A673 (cell line): ENCODE results near the gene POLR1G. TPM values are rescaled to one million over a fixed set of nuclear protein-coding genes. Genes with fewer than 3 reads are reported as not detected.
"Not testable (repeated sequence)": the region's sequence is repeated elsewhere in the genome, so short reads cannot be mapped to it uniquely, and the experiment has no call there.

Source experiments
- BruUV-seq: library from RNA; stranded (reverse); fragments of 400-500 nt; replicated peaks from 2 replicates; lab custom pipeline; 2021; lab: Mats Ljungman, UMichigan
- CTCF ChIA-PET: fragments of 300-600 bp; sonication (Branson Sonifier 250); formaldehyde crosslinking; loops from one replicate; lab custom pipeline; 2022; ENCODE audit warnings: antibody characterized with exemption; lab: Charles Lee
- POLR2A ChIA-PET: fragments of 300-600 bp; sonication (Branson Sonifier 250); formaldehyde crosslinking; loops from one replicate; lab custom pipeline; 2022; ENCODE audit warnings: antibody characterized with exemption; ENCODE audit not compliant: low non-redundant PET; lab: Charles Lee
- DNase-seq: peaks from one replicate; pipeline ENCODE4 v3.0.0-alpha.2; 2015; ENCODE audit warnings: low spot score
- H3K27ac ChIP-seq: fragments of 200-600 bp; sonication (generic); 2 replicates; pipeline ENCODE4 v1.5.1; 2016; ENCODE audit warnings: mixed run types, low read depth, mild to moderate bottlenecking, mixed read lengths, antibody characterized with exemption, low read length; ENCODE audit not compliant: poor library complexity, severe bottlenecking
- H3K27me3 ChIP-seq: fragments of 200-600 bp; sonication (generic); replicated peaks from 2 replicates; pipeline ENCODE4 v1.6.1; 2017; ENCODE audit warnings: mixed run types, low read depth, mild to moderate bottlenecking, mixed read lengths, antibody characterized with exemption, low read length; ENCODE audit not compliant: insufficient read depth, poor library complexity
- H3K36me3 ChIP-seq: fragments of 200-600 bp; sonication (generic); 2 replicates; pipeline ENCODE4 v1.6.1; 2016; ENCODE audit warnings: mixed run types, mild to moderate bottlenecking, mixed read lengths, antibody characterized with exemption, low read length; ENCODE audit not compliant: insufficient read depth, poor library complexity, severe bottlenecking
- H3K4me1 ChIP-seq: fragments of 200-600 bp; sonication (generic); 2 replicates; pipeline ENCODE4 v1.6.1; 2017; ENCODE audit warnings: mixed run types, mild to moderate bottlenecking, mixed read lengths, antibody characterized with exemption, low read length; ENCODE audit not compliant: insufficient read depth, poor library complexity, severe bottlenecking
- H3K4me3 ChIP-seq: fragments of 200-600 bp; sonication (generic); 2 replicates; pipeline ENCODE4 v1.5.1; 2016; ENCODE audit warnings: low read depth, mixed run types, mild to moderate bottlenecking, mixed read lengths, low read length; ENCODE audit not compliant: poor library complexity, severe bottlenecking
- H3K9me3 ChIP-seq: fragments of 200-600 bp; sonication (generic); 2 replicates; pipeline ENCODE4 v1.6.1; 2016; ENCODE audit warnings: mixed run types, low read depth, mild to moderate bottlenecking, mixed read lengths, antibody characterized with exemption, low read length; ENCODE audit not compliant: poor library complexity, severe bottlenecking
- EZH2 ChIP-seq: fragments of 200-600 bp; sonication (generic); IDR thresholded peaks from 2 replicates; pipeline ENCODE4 v1.6.1; 2017; ENCODE audit warnings: borderline replicate concordance, low read depth, mild to moderate bottlenecking, mixed read lengths, antibody characterized with exemption, low read length; ENCODE audit not compliant: poor library complexity, severe bottlenecking
- intact Hi-C: fragments of 100-400 bp; cut with micrococcal nuclease; formaldehyde crosslinking; loops from one replicate; pipeline ENCODE4 v1.10.0; 2022; ENCODE audit not compliant: unreplicated experiment
- total RNA-seq: library from RNA; stranded (reverse); gene quantifications from 2 replicates; pipeline ENCODE4 v1.2.3, GENCODE V29; 2021
- TF ChIP-seq, protein P1 (sequence below): fragments of 300-800, 200-600 bp; sonication (generic); conservative IDR thresholded peaks from 2 replicates; pipeline ENCODE4 v1.5.1; 2017; ENCODE audit warnings: low read depth, mild to moderate bottlenecking, antibody characterized with exemption, low read length, moderate library complexity, mixed read lengths

The POLR1G gene
- total RNA-seq, 1 experiment from 2014 or later: 30.1 TPM

DNA sequence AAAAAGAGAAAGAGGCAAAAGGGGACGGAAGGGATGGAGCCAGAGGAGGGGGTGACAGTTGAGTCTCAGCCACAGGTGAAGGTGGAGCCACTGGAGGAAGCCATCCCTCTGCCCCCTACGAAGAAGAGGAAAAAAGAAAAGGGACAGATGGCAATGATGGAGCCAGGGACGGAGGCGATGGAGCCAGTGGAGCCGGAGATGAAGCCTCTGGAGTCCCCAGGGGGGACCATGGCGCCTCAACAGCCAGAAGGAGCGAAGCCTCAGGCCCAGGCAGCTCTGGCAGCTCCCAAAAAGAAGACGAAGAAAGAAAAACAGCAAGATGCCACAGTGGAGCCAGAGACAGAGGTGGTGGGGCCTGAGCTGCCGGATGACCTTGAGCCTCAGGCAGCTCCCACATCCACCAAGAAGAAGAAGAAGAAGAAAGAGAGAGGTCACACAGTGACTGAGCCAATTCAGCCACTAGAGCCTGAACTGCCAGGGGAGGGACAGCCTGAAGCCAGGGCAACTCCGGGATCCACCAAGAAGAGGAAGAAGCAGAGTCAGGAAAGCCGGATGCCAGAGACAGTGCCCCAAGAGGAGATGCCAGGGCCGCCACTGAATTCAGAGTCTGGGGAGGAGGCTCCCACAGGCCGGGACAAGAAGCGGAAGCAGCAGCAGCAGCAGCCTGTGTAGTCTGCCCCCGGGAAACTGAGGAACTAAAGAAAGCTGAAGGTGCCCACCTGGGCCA, 2.5 kb downstream of the POLR1G start:
- H3K27ac ChIP-seq: no peak overlapping the region
- peaks cover 16% of the 10 kb centered on the region for H3K36me3 ChIP-seq
- POLR2A ChIA-PET: no interaction called here
- no peak for DNase-seq
- no peaks in the 10 kb centered on the region for H3K9me3 ChIP-seq
- H3K27me3 ChIP-seq: no peaks in the 10 kb centered on the region
- TF ChIP-seq, protein P1, sequence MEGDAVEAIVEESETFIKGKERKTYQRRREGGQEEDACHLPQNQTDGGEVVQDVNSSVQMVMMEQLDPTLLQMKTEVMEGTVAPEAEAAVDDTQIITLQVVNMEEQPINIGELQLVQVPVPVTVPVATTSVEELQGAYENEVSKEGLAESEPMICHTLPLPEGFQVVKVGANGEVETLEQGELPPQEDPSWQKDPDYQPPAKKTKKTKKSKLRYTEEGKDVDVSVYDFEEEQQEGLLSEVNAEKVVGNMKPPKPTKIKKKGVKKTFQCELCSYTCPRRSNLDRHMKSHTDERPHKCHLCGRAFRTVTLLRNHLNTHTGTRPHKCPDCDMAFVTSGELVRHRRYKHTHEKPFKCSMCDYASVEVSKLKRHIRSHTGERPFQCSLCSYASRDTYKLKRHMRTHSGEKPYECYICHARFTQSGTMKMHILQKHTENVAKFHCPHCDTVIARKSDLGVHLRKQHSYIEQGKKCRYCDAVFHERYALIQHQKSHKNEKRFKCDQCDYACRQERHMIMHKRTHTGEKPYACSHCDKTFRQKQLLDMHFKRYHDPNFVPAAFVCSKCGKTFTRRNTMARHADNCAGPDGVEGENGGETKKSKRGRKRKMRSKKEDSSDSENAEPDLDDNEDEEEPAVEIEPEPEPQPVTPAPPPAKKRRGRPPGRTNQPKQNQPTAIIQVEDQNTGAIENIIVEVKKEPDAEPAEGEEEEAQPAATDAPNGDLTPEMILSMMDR: no peak
- no peak for TF ChIP-seq EZH2
- H3K4me1 ChIP-seq: peaks cover 2% of the 10 kb centered on the region
- intact Hi-C loops: no loop called here
- CTCF ChIA-PET: no interaction called here
- BruUV-seq: TSS peak; percentile 63
- H3K4me3 ChIP-seq: no peak overlapping the region

DNA sequence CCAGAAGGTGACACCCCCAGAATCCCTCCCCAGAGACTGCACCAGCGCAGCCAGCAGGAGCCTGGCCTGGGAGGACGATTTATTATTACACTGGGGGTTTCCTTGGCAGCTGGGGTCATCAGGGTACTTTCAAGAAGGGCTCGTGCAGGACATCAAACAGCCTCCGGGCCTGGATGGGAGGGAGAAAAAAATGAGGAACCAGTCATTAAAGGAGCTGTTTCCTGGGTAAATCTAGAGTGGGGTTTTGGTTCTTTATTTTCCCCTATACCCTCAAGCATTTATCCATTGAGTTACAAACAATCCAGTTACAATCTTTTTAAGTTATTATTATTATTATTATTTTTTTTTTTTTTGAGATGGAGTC, 3.1 kb downstream of the POLR1G start:
- H3K4me3 ChIP-seq: no peak overlapping the region
- H3K27ac ChIP-seq: no peak overlapping the region
- H3K27me3 ChIP-seq: no peaks in the 10 kb centered on the region
- H3K4me1 ChIP-seq: no peaks in the 10 kb centered on the region
- no peaks in the 10 kb centered on the region for H3K9me3 ChIP-seq
- no TSS peak for BruUV-seq
- DNase-seq: no peak
- TF ChIP-seq, protein P1: no peak
- TF ChIP-seq EZH2: no peak
- ChIA-PET POLR2A (no interaction called here), CTCF (interaction anchor here (0.6 kb wide), 1 partner anchor 235 kb away, joined by 10 read pairs; no protein-coding TSS in a partner anchor)
- intact Hi-C loops: no loop called here
- H3K36me3 ChIP-seq: peaks cover 21% of the 10 kb centered on the region

DNA sequence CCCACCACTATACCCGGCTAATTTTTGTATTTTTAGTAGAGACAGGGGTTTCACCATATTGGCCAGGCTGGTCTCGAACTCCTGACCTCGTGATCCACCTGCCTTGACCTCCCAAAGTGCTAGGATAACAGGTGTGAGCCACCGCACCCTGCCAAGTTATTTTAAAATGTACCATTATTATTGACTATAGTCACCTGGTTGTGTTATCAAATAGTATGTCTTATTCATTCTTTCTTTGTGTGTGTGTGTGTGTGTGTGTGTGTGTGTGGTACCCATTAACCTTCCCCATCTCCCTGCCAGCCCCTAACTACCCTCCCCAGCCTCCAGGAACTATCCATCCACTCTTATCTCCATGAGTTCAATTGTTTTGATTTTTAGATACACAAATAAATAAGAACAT, 3.9 kb downstream of the POLR1G start:
- DNase-seq, H3K4me3 ChIP-seq, H3K9me3 ChIP-seq, BruUV-seq, H3K27me3 ChIP-seq, H3K4me1 ChIP-seq, intact Hi-C loops, H3K27ac ChIP-seq, CTCF ChIA-PET: not testable (repeated sequence)
- peaks cover 24% of the 10 kb centered on the region for H3K36me3 ChIP-seq
- POLR2A ChIA-PET: interaction anchor here (0.7 kb wide), 1 partner anchor 1568 kb away, joined by 4 read pairs; no protein-coding TSS in a partner anchor

DNA sequence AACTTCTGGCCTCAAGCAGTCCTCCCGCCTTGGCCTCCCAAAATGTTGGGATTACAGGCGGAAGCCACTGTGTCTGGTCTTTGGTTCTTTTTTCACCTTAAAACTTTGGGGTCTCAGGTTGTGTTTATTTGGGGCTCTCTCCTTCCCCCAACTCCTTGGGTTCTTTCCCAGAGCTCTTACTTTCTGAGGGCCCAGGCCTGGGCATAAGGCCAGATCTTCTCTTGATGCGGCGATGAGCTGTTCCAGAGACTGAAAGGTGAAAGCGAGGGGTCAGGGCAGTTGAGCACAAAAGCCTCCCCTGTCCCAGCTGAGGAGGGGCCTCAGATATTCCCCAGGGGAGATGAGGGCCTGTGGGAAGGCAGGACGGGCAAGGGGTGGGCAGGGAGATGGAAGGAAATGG, 7.1 kb downstream of the POLR1G start:
- TF ChIP-seq EZH2: no peak
- TF ChIP-seq, protein P1: no peak
- ChIA-PET CTCF (no interaction called here), POLR2A (no interaction called here)
- Histone ChIP-seq H3K4me3 (no peak overlapping the region), H3K4me1 (no peaks in the 10 kb centered on the region), H3K27ac (no peak overlapping the region), H3K27me3 (no peaks in the 10 kb centered on the region), H3K36me3 (peaks cover 39% of the 10 kb centered on the region), H3K9me3 (no peaks in the 10 kb centered on the region)
- intact Hi-C loops: no loop called here
- BruUV-seq: no TSS peak
- DNase-seq: no peak
